Lower lobe of right lung (tissue), 2 donors: ENCODE results near the gene LIN7B. TPM values are rescaled to one million over a fixed set of nuclear protein-coding genes. Genes with fewer than 3 reads are reported as not detected.
A peak's percentile ranks its signal among the peaks of the same experiment; 100 is the strongest.
"Not testable (repeated sequence)": the region's sequence is repeated elsewhere in the genome, so short reads cannot be mapped to it uniquely, and the experiment has no call there.

Experiments
- ATAC-seq, 2 donors: fragments of 200-7000 bp; cut with Tn5 transposase; one replicate each; pipeline ENCODE4 v1.9.1; 2020 to 2022; ENCODE audit warnings: mild to moderate bottlenecking in 2 of 2, moderate library complexity in 2 of 2
- DNase-seq: peaks from one replicate; pipeline ENCODE4 v3.0.0-alpha.2; 2020
- H3K27ac ChIP-seq: fragments of 200-600 bp; one replicate; pipeline ENCODE4 v1.8.0; 2022
- H3K27me3 ChIP-seq: fragments of 200-600 bp; one replicate; pipeline ENCODE4 v1.8.0; 2022; ENCODE audit warnings: low read depth
- H3K36me3 ChIP-seq: fragments of 200-600 bp; one replicate; pipeline ENCODE4 v1.8.0; 2022; ENCODE audit warnings: mild to moderate bottlenecking
- H3K4me1 ChIP-seq: fragments of 200-600 bp; one replicate; pipeline ENCODE4 v1.8.0; 2022
- H3K4me3 ChIP-seq: fragments of 200-600 bp; one replicate; pipeline ENCODE4 v1.8.0; 2022; ENCODE audit warnings: mild to moderate bottlenecking
- H3K9me3 ChIP-seq: fragments of 200-600 bp; one replicate; pipeline ENCODE4 v1.8.0; 2022
- intact Hi-C: fragments of 100-400 bp; cut with DNase I; formaldehyde crosslinking; loops from one replicate; pipeline ENCODE4 v1.11.0; 2022
- total RNA-seq: library from RNA; stranded (reverse); fragmentation: NEBNext Ultra II Directional; extraction: Animal tissue kit (Norgen Biotek cat#: 25700); gene quantifications from one replicate; pipeline ENCODE4 v1.2.1, GENCODE V29; 2021
- TF ChIP-seq, protein P1 (sequence below): fragments of 200-600 bp; IDR thresholded peaks from one replicate; pipeline ENCODE4 v1.8.0; 2022; ENCODE audit warnings: antibody characterized with exemption, mild to moderate bottlenecking
- donor health status: DM: no; HTN: yes; CAD: no; lungs with severe emphysema.

The LIN7B gene
- total RNA-seq, 1 donor from 2014 or later, result 10.6 TPM

DNA sequence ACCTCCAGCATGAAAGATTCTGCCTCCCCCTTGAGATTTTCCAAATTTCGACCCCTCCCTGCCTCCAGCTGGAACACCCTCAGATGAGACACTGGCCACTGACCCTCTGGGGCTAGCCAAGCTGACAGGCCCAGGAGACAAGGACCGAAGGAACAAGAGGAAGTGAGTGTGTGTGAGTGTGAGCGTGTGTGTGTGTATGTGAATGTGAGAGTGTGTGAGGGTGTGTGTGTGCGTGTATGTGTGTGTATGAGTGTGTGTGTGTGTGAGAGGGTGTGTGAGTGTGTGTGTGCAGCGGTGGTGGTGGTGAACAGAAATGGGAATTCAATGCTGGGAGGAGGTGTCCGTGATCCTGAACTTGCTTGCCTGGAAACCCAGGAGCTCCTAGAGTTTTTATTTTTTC, 27.2 kb downstream of the LIN7B start:
- TF ChIP-seq, protein P1, sequence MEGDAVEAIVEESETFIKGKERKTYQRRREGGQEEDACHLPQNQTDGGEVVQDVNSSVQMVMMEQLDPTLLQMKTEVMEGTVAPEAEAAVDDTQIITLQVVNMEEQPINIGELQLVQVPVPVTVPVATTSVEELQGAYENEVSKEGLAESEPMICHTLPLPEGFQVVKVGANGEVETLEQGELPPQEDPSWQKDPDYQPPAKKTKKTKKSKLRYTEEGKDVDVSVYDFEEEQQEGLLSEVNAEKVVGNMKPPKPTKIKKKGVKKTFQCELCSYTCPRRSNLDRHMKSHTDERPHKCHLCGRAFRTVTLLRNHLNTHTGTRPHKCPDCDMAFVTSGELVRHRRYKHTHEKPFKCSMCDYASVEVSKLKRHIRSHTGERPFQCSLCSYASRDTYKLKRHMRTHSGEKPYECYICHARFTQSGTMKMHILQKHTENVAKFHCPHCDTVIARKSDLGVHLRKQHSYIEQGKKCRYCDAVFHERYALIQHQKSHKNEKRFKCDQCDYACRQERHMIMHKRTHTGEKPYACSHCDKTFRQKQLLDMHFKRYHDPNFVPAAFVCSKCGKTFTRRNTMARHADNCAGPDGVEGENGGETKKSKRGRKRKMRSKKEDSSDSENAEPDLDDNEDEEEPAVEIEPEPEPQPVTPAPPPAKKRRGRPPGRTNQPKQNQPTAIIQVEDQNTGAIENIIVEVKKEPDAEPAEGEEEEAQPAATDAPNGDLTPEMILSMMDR, result no peak
- Histone ChIP-seq H3K27me3 (no peaks in the 10 kb centered on the region), H3K4me3 (no peak overlapping the region), H3K4me1 (peaks cover 21% of the 10 kb centered on the region), H3K9me3 (no peaks in the 10 kb centered on the region), H3K27ac (no peak overlapping the region), H3K36me3 (no peaks in the 10 kb centered on the region)
- DNase-seq, result no peak
- no peak for ATAC-seq
- intact Hi-C loops, result no loop called here

DNA sequence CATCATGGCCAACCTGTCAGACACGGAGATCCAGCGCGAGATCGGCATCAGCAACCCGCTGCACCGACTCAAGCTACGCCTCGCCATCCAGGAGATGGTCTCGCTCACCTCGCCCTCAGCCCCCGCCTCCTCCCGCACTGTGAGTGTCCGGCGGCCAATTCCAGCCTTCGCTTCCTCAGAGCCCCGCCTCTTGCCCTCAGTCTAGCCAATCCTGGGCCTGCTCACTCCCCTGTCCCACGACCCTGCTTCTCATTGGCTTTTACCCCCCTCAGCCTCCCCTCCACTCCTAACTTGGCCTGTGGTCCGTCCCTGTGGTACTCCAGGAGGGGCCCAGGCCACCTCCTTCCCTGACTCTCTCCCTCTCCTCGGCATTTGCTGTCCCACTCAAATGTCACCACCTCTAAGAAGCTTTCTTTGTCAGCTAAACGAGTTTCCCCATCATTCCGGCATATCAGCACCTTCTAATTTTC, 28.7 kb downstream of the LIN7B start:
- Histone ChIP-seq H3K27ac (no peak overlapping the region), H3K36me3 (no peaks in the 10 kb centered on the region), H3K27me3 (no peaks in the 10 kb centered on the region), H3K4me1 (peaks cover 25% of the 10 kb centered on the region), H3K9me3 (no peaks in the 10 kb centered on the region), H3K4me3 (peak overlapping the region; percentile 54)
- peak; percentile 91 for DNase-seq
- TF ChIP-seq, protein P1, result no peak
- ATAC-seq, result peak; percentile 97 to 98
- intact Hi-C loops, result no loop called here

DNA sequence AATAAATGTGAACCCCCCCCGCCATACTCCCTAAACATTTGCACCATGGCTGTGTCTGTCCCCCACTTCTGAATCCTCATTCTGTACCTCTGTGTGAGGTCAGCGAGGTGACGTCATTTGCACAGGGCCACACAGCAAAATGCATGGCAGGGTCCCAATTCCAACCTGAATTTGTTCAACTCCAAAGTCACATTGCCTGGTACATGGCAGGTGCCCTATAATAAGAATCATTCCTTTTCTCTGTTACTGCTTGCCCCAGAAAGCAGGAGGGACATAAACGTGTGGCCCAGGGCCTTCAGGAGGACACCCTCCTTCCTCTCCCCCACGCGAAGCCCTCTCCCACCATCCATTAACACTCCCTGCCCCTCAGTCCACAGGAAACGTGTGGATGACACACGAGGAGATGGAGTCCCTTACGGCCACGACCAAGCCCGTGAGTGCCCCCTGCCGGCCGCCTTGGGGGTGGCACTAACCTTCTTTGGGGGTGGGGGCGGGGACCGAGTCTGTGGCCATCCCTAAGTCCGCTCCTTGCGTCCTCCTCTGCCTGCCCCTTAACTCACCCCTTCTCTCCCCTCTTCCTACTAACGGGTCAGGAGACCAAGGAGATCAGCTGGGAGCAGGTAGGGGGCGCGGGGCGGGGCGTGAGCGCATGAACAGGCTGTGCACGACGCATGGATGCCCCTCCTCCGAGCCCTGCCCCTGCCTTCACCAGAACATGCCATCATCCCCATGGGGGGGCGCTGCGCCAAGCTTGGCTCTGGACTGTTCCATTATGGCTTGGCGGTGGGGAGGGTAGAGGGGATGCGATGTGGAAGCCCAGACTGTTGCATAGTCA, 31.6 kb downstream of the LIN7B start:
- Histone ChIP-seq H3K27me3 (no peaks in the 10 kb centered on the region), H3K27ac (no peak overlapping the region), H3K4me1 (peaks cover 54% of the 10 kb centered on the region), H3K9me3 (no peaks in the 10 kb centered on the region), H3K36me3 (no peaks in the 10 kb centered on the region), H3K4me3 (peak overlapping the region; percentile 17)
- intact Hi-C loops, result no loop called here
- DNase-seq (peak; percentile 82), ATAC-seq (peak; percentile 28 to 48)
- TF ChIP-seq, protein P1, result peak; percentile 94

DNA sequence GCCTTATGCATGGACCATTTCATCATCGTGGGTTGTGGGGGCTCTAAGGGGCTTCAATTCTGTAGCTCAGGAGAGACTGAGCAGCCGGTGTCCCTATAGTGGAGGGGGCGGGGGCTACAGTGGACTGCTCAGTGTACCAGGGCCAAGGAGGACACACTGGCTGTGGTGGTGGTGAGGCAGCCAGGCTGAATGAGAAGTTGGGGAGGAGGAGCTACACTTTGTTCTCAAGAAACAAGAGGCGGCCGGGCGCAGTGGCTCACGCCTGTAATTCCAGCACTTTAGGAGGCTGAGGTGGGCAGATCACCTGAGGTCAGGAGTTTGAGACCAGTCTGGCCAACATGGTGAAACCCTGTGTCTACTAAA, 32.2 kb downstream of the LIN7B start:
- DNase-seq, H3K36me3 ChIP-seq, H3K9me3 ChIP-seq, H3K27ac ChIP-seq, ATAC-seq, intact Hi-C loops, H3K27me3 ChIP-seq: not testable (repeated sequence)
- H3K4me1 ChIP-seq, result peaks cover 60% of the 10 kb centered on the region
- peak overlapping the region; percentile 17 for H3K4me3 ChIP-seq

DNA sequence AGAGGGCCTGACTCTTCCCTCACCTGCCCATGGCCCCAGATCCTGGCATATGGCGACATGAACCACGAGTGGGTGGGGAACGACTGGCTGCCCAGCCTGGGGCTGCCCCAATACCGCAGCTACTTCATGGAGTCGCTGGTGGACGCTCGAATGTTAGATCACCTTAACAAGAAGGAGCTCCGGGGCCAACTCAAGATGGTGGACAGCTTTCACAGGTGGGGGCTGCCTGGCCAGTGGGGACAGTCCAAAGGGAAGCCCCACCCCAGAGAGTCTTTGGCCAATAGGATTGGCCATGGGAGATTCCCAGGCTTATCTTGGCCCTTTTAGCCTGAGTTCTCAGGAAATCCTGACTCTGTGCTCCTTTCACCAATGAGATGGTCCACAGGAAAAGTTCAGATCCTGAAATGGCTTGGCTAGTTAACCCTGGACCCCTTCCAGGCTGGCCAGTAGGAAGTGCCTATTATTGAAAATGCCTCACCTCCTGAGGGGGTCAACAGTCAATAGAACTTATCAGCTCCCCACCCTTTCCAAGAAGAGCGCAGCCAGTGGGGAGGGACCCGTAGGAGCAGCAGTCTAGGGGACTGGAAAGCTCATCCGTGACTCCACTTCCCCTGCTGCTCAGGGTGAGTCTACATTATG, 34.0 kb downstream of the LIN7B start:
- ATAC-seq, result no peak
- Histone ChIP-seq H3K36me3 (no peaks in the 10 kb centered on the region), H3K4me3 (peak overlapping the region; percentile 90), H3K27ac (peak overlapping the region; percentile 81), H3K9me3 (no peaks in the 10 kb centered on the region), H3K27me3 (no peaks in the 10 kb centered on the region), H3K4me1 (peaks cover 60% of the 10 kb centered on the region)
- DNase-seq, result no peak
- TF ChIP-seq, protein P1, result no peak
- intact Hi-C loops, result no loop called here
